Endodermal cell (in vitro differentiated cells): Measurements from ENCODE around the gene BCLAF1. TPM values are rescaled to one million over a fixed set of nuclear protein-coding genes. Genes with fewer than 3 reads are reported as not detected.

ENCODE experiments used
- DNase-seq: peaks from one replicate; pipeline ENCODE4 v3.0.0-alpha.2; 2017
- H3K27ac ChIP-seq: 2 replicates; pipeline ENCODE4 v1.5.1; 2013; ENCODE audit warnings: mild to moderate bottlenecking, low read depth, low read length, moderate library complexity
- H3K27me3 ChIP-seq: 2 replicates; pipeline ENCODE4 v1.6.1; 2013; ENCODE audit warnings: mild to moderate bottlenecking, low read length, moderate library complexity; ENCODE audit not compliant: insufficient read depth, control insufficient read depth, poor library complexity, severe bottlenecking
- H3K36me3 ChIP-seq: 2 replicates; pipeline ENCODE4 v1.7.0; 2013; ENCODE audit warnings: mild to moderate bottlenecking, low read length, moderate library complexity; ENCODE audit not compliant: control insufficient read depth, insufficient read depth
- H3K4me1 ChIP-seq: one replicate; pipeline ENCODE4 v1.7.0; 2013; ENCODE audit warnings: low read length; ENCODE audit not compliant: control insufficient read depth, insufficient read depth
- H3K4me3 ChIP-seq: 2 replicates; pipeline ENCODE4 v1.5.1; 2013; ENCODE audit warnings: mild to moderate bottlenecking, low read length, moderate library complexity
- H3K9ac ChIP-seq: 2 replicates; pipeline ENCODE4 v1.6.1; 2013; ENCODE audit warnings: mild to moderate bottlenecking, low read length, moderate library complexity; ENCODE audit not compliant: poor library complexity, severe bottlenecking; ENCODE audit errors: extremely low read depth
- H3K9me3 ChIP-seq: 2 replicates; pipeline ENCODE4 v1.6.1; 2013; ENCODE audit warnings: mild to moderate bottlenecking, low read length, moderate library complexity; ENCODE audit not compliant: control insufficient read depth
- H3K27ac Mint-ChIP-seq: 2 replicates; pipeline ENCODE4 v1.8.0; 2020; ENCODE audit warnings: mixed read lengths
- H3K27me3 Mint-ChIP-seq: 2 replicates; pipeline ENCODE4 v1.8.0; 2021; ENCODE audit warnings: mild to moderate bottlenecking, mixed read lengths; ENCODE audit not compliant: insufficient read depth
- H3K36me3 Mint-ChIP-seq: 2 replicates; pipeline ENCODE4 v1.8.0; 2020; ENCODE audit warnings: low read depth, mixed read lengths
- H3K4me1 Mint-ChIP-seq: 2 replicates; pipeline ENCODE4 v1.8.0; 2020; ENCODE audit warnings: mixed read lengths
- H3K4me3 Mint-ChIP-seq: 2 replicates; pipeline ENCODE4 v1.8.0; 2020; ENCODE audit warnings: mild to moderate bottlenecking, moderate library complexity, mixed read lengths
- H3K9me3 Mint-ChIP-seq: 2 replicates; pipeline ENCODE4 v1.8.0; 2020; ENCODE audit warnings: mild to moderate bottlenecking, mixed read lengths
- WGBS, 2 experiments: methylation state at CpG; one replicate each; pipeline versions ENCODE4 v1.1.5 to v1.1.7; 2013; ENCODE audit warnings: missing lambda C conversion rate in 2 of 2, mixed read lengths in 1 of 2; ENCODE audit not compliant: insufficient coverage in 1 of 2, insufficient read length in 1 of 2; 5-methylcytosine and 5-hydroxymethylcytosine counted together
- total RNA-seq, 2 donors: library from RNA; stranded (reverse); fragmentation: NEBNext Ultra II Directional in 1 of 2; extraction: Animal tissue kit (Norgen Biotek cat#: 25700) in 1 of 2; gene quantifications; 2 replicates in 1 of 2; 3 replicates in 1 of 2; pipeline ENCODE4 v1.2.1, GENCODE V29; 2021
- TF ChIP-seq, protein P1 (sequence below): fragments of 200-600 bp; sonication (generic); conservative IDR thresholded peaks from 2 replicates; pipeline ENCODE4 v1.5.0; 2021; ENCODE audit warnings: antibody characterized with exemption, mild to moderate bottlenecking

Gene BCLAF1
- total RNA-seq, 2 donors from 2014 or later: 130 to 194 TPM

DNA sequence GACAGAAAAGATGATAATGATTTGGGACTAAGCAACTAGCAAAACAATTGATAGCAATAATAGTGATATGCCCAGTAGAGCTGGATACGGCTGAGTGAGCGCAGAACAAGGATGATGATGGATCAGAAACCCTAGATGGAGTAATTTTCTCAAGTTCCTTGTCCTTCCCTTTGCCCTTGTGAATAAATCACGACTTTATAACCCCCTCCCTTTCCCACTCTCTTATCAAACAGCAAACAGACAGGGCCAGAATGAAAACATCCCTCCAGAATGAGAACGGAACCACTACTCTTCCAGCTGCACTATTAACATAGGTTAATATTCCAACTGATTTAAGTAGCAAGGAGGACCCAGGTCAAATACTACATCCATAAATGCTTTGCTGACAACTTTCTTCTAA lies 38.3 kb downstream of the BCLAF1 start:
- no peak for DNase-seq
- Mint-ChIP-seq H3K4me1 (peaks cover 18% of the 10 kb centered on the region), H3K9me3 (no peaks in the 10 kb centered on the region), H3K27ac (no peak overlapping the region), H3K4me3 (peak overlapping the region; percentile 96), H3K27me3 (no peaks in the 10 kb centered on the region), H3K36me3 (peaks cover 4% of the 10 kb centered on the region)
- Histone ChIP-seq H3K36me3 (peaks cover 8% of the 10 kb centered on the region), H3K4me1 (no peaks in the 10 kb centered on the region), H3K27me3 (no peaks in the 10 kb centered on the region), H3K4me3 (peak overlapping the region; percentile 95), H3K9me3 (no peaks in the 10 kb centered on the region), H3K9ac (no peak overlapping the region), H3K27ac (no peak overlapping the region)
- TF ChIP-seq, protein P1, sequence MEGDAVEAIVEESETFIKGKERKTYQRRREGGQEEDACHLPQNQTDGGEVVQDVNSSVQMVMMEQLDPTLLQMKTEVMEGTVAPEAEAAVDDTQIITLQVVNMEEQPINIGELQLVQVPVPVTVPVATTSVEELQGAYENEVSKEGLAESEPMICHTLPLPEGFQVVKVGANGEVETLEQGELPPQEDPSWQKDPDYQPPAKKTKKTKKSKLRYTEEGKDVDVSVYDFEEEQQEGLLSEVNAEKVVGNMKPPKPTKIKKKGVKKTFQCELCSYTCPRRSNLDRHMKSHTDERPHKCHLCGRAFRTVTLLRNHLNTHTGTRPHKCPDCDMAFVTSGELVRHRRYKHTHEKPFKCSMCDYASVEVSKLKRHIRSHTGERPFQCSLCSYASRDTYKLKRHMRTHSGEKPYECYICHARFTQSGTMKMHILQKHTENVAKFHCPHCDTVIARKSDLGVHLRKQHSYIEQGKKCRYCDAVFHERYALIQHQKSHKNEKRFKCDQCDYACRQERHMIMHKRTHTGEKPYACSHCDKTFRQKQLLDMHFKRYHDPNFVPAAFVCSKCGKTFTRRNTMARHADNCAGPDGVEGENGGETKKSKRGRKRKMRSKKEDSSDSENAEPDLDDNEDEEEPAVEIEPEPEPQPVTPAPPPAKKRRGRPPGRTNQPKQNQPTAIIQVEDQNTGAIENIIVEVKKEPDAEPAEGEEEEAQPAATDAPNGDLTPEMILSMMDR: no peak
- 60 to 97% methylated on average over 3 to 4 of the region's 4 CpGs for WGBS, 2 experiments

DNA sequence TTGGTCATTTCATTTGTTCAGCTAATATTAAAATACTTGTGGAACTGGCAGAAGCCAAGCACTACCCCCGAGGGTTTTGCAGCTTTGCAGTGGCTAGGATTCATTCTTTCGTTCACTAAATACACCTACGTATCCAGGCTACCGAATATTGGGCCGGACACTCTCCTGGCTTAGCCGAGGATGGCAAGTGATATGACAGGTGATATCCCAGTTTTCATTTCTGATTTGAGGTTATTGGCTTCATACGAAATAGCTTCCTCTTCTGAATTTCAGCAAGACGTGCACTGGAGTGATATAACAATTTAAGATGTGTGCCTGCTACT lies 39.0 kb downstream of the BCLAF1 start:
- Mint-ChIP-seq H3K4me1 (peaks cover 18% of the 10 kb centered on the region), H3K9me3 (no peaks in the 10 kb centered on the region), H3K4me3 (peak overlapping the region; percentile 96), H3K27ac (peak overlapping the region; percentile 95), H3K36me3 (peaks cover 4% of the 10 kb centered on the region), H3K27me3 (no peaks in the 10 kb centered on the region)
- Histone ChIP-seq H3K36me3 (peaks cover 8% of the 10 kb centered on the region), H3K27me3 (no peaks in the 10 kb centered on the region), H3K27ac (no peak overlapping the region), H3K4me1 (no peaks in the 10 kb centered on the region), H3K9ac (peak overlapping the region; percentile 74), H3K9me3 (no peaks in the 10 kb centered on the region), H3K4me3 (peak overlapping the region; percentile 95)
- DNase-seq: no peak
- 0 to 4% methylated on average over 2 to 8 of the region's 8 CpGs for WGBS, 2 experiments
- TF ChIP-seq, protein P1: no peak

DNA sequence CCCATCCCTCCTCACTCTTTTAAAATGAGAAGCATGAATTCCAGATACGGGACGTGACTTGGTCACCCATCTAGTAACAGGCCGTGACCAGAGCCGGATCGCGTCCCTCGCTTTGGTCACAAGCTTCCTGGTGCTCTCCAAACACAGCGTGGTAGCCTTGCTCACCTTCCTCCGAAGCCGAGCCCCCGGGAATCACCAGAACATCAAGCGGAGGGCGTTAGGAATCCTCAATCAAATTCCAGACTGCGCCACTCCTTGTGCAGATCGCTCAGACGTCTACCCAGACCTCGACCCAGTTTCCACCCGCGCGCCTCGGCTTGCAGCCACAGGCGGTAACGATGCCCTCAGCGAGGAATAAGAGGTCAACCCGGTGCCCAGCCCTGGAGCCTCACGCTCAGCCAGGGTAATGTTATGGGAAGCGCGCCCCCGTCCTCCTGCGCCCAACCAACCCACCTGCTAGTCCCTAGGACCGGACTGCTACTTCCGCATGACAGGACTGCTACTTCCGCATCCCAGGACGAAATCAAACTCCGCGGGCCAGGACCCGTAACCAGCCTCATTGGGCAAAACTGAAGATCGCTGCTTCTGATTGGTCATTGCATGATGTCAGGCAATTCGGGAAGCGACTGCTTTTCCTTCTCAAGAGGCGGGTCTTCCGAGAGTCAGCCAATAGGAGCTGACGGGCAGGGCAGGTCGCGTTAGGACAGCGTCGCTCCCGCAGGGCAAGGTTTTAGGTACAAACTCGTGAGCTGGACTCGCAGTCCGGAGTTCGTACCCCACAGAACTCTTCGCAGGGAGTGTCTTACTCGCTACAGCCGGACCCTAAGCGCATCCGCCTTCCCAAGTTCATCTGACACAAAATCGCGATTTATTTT lies 39.6 kb downstream of the BCLAF1 start, which contains the start of gene MTFR2:
TSS of gene MTFR2 (minus strand) at position 501 of the 875 bp plus-strand sequence. CDS start 1,212 bp downstream, outside the sequence.
- Histone ChIP-seq H3K27ac (no peak within 1 kb of the TSS), H3K36me3 (peaks cover 3% of the 10 kb centered on the region), H3K4me1 (no peaks in the 10 kb centered on the region), H3K9me3 (no peaks in the 10 kb centered on the region), H3K4me3 (peak within 1 kb of the TSS; percentile 95), H3K27me3 (no peaks in the 10 kb centered on the region), H3K9ac (peak within 1 kb of the TSS; percentile 74)
- DNase-seq: peak; percentile 99
- Mint-ChIP-seq H3K27ac (peak within 1 kb of the TSS; percentile 95), H3K4me1 (peaks cover 18% of the 10 kb centered on the region), H3K4me3 (peak within 1 kb of the TSS; percentile 96), H3K36me3 (peaks cover 4% of the 10 kb centered on the region), H3K27me3 (no peaks in the 10 kb centered on the region), H3K9me3 (no peaks in the 10 kb centered on the region)
- TF ChIP-seq, protein P1: no peak
- WGBS, 2 experiments: 0 to 1% methylated on average over 39 to 59 of the region's 59 CpGs
